HCT116 (cell line): ENCODE results near the gene OLFML2A. TPM values are rescaled to one million over a fixed set of nuclear protein-coding genes. Genes with fewer than 3 reads are reported as not detected.
"Not testable (repeated sequence)": the region's sequence is repeated elsewhere in the genome, so short reads cannot be mapped to it uniquely, and the experiment has no call there.

Source experiments
- ATAC-seq: fragments of 200-7000 bp; cut with Tn5 transposase; 2 replicates; pipeline ENCODE4 v1.9.1; 2020; ENCODE audit warnings: mild to moderate bottlenecking, moderate library complexity
- BruUV-seq: library from RNA; stranded (reverse); fragments of 400-500 nt; replicated peaks from 2 replicates; lab custom pipeline; 2021; lab: Mats Ljungman, UMichigan
- CTCF ChIA-PET: fragments of 300-600 bp; sonication (Branson Sonifier 250); formaldehyde crosslinking; loops from one replicate; lab custom pipeline; 2021; ENCODE audit warnings: antibody characterized with exemption; lab: Charles Lee
- POLR2A ChIA-PET: fragments of 300-600, 350-600 bp; sonication (Branson Sonifier 250); formaldehyde crosslinking; loops from one replicate; lab custom pipeline; 2021; ENCODE audit warnings: antibody characterized with exemption; lab: Charles Lee
- RAD21 ChIA-PET, 2 experiments: fragments of 300-600 bp; sonication (Branson Sonifier 250); formaldehyde crosslinking; loops; one replicate each; lab custom pipeline; 2023; ENCODE audit warnings: low total read pairs in 2 of 2; ENCODE audit not compliant: uncharacterized antibody in 2 of 2, unreplicated experiment in 2 of 2, low non-redundant PET in 1 of 2; lab: Charles Lee
- DNase-seq: peaks from one replicate; pipeline ENCODE4 v3.0.0-alpha.2; 2010; ENCODE audit warnings: low read depth, low spot score
- H2AFZ ChIP-seq: fragments of 200-600 bp; shearing (Covaris generic), sonication (generic); 2 replicates; pipeline ENCODE4 v1.6.1; 2017; ENCODE audit warnings: low read depth, mixed run types, mixed read lengths, antibody characterized with exemption, low read length; ENCODE audit not compliant: poor library complexity, severe bottlenecking
- H3K27ac ChIP-seq: 2 replicates; pipeline ENCODE4 v1.5.1; 2012; ENCODE audit warnings: low read depth, low read length
- H3K27me3 ChIP-seq: fragments of 200-600 bp; sonication (generic); 2 replicates; pipeline ENCODE4 v1.6.1; 2016; ENCODE audit warnings: mixed run types, low read length, mixed read lengths; ENCODE audit not compliant: insufficient read depth
- H3K36me3 ChIP-seq, 2 experiments: fragments of 200-500 bp in 1 of 2; fragments of 200-600 bp in 1 of 2; sonication (Bioruptor generic) in 1 of 2; sonication (generic) in 1 of 2; 2 replicates each; pipeline versions ENCODE4 v1.5.1 to v1.6.1; 2014 to 2016; ENCODE audit warnings: low read length in 2 of 2, inconsistent platforms in 1 of 2, mixed read lengths in 1 of 2, mixed run types in 1 of 2; ENCODE audit not compliant: insufficient read depth in 2 of 2, control insufficient read depth in 1 of 2
- H3K4me1 ChIP-seq, 2 experiments: fragments of 200-600 bp in 1 of 2; sonication (generic) in 1 of 2; 2 replicates each; pipeline versions ENCODE4 v1.5.1 to v1.6.1; 2012 to 2017; ENCODE audit warnings: low read length in 2 of 2, inconsistent platforms in 1 of 2, mild to moderate bottlenecking in 1 of 2, mixed read lengths in 1 of 2, mixed run types in 1 of 2, moderate library complexity in 1 of 2; ENCODE audit not compliant: insufficient read depth in 2 of 2, control insufficient read depth in 1 of 2
- H3K4me2 ChIP-seq: fragments of 200-600 bp; sonication (generic); 2 replicates; pipeline ENCODE4 v1.6.1; 2017; ENCODE audit warnings: mixed run types, low read length, mixed read lengths
- H3K4me3 ChIP-seq, 2 experiments: fragments of 200-600 bp in 1 of 2; sonication (generic) in 1 of 2; replicated peaks in 1 of 2; 2 replicates each; pipeline ENCODE4 v1.5.1; 2011 to 2016; ENCODE audit warnings: low read length in 2 of 2, control low read depth in 1 of 2, low read depth in 1 of 2, mild to moderate bottlenecking in 1 of 2, mixed read lengths in 1 of 2, mixed run types in 1 of 2
- H3K79me2 ChIP-seq: fragments of 200-600 bp; sonication (generic); 2 replicates; pipeline ENCODE4 v1.6.1; 2017; ENCODE audit warnings: mild to moderate bottlenecking, mixed run types, low read length, moderate library complexity, mixed read lengths; ENCODE audit not compliant: insufficient read depth
- H3K9ac ChIP-seq: fragments of 200-600 bp; sonication (generic); 2 replicates; pipeline ENCODE4 v1.6.1; 2016; ENCODE audit warnings: low read length, mixed read lengths
- H3K9me2 ChIP-seq: fragments of 200-600 bp; sonication (generic), shearing (Covaris generic); 2 replicates; pipeline ENCODE4 v1.6.1; 2017; ENCODE audit warnings: mixed run types, mild to moderate bottlenecking, moderate library complexity; ENCODE audit not compliant: insufficient read depth
- H3K9me3 ChIP-seq, 2 experiments: fragments of 200-500 bp in 1 of 2; fragments of 200-600 bp in 1 of 2; sonication (Bioruptor generic) in 1 of 2; sonication (generic) in 1 of 2; 2 replicates each; pipeline ENCODE4 v1.6.1; 2014 to 2017; ENCODE audit warnings: low read length in 2 of 2, mixed read lengths in 2 of 2, inconsistent platforms in 1 of 2, low read depth in 1 of 2, mild to moderate bottlenecking in 1 of 2, mixed run types in 1 of 2, moderate library complexity in 1 of 2; ENCODE audit not compliant: control insufficient read depth in 1 of 2, insufficient read depth in 1 of 2
- H4K20me1 ChIP-seq: fragments of 200-600 bp; sonication (generic), shearing (Covaris generic); 2 replicates; pipeline ENCODE4 v1.6.1; 2017; ENCODE audit warnings: mixed run types, mild to moderate bottlenecking, moderate library complexity; ENCODE audit not compliant: insufficient read depth
- CBX3 ChIP-seq: IDR thresholded peaks from 2 replicates; pipeline ENCODE4 v1.6.1; 2012; ENCODE audit warnings: low read depth
- SIN3A ChIP-seq: IDR thresholded peaks from 2 replicates; pipeline ENCODE4 v1.6.1; 2012; ENCODE audit warnings: low read depth
- YY1 ChIP-seq: IDR thresholded peaks from 2 replicates; pipeline ENCODE4 v1.6.1; 2011; ENCODE audit warnings: low read length, low read depth, moderate library complexity, mild to moderate bottlenecking; ENCODE audit not compliant: insufficient replicate concordance; ENCODE audit errors: extremely low read depth
- intact Hi-C: fragments of 100-400 bp; cut with micrococcal nuclease; formaldehyde crosslinking; loops from 2 replicates; pipeline ENCODE4 v1.10.0; 2022
- total RNA-seq: library from RNA; stranded (reverse); gene quantifications from one replicate; pipeline ENCODE4 v1.2.1, GENCODE V29; 2021; ENCODE audit not compliant: unreplicated experiment
- TF ChIP-seq, protein P1 (sequence below), 3 experiments: fragments of 200-600 bp in 1 of 3; sonication (generic) in 1 of 3; IDR thresholded peaks in 2 of 3; conservative IDR thresholded peaks in 1 of 3; 2 replicates each; pipeline ENCODE4 v1.5.1; 2012 to 2017; ENCODE audit warnings: low read depth in 2 of 3, low read length in 2 of 3, antibody characterized with exemption in 1 of 3, borderline replicate concordance in 1 of 3, control low read depth in 1 of 3, mild to moderate bottlenecking in 1 of 3, mixed read lengths in 1 of 3, mixed run types in 1 of 3, moderate library complexity in 1 of 3; ENCODE audit not compliant: insufficient read depth in 1 of 3

OLFML2A gene
- total RNA-seq, 1 experiment from 2014 or later: 6.3 TPM

DNA sequence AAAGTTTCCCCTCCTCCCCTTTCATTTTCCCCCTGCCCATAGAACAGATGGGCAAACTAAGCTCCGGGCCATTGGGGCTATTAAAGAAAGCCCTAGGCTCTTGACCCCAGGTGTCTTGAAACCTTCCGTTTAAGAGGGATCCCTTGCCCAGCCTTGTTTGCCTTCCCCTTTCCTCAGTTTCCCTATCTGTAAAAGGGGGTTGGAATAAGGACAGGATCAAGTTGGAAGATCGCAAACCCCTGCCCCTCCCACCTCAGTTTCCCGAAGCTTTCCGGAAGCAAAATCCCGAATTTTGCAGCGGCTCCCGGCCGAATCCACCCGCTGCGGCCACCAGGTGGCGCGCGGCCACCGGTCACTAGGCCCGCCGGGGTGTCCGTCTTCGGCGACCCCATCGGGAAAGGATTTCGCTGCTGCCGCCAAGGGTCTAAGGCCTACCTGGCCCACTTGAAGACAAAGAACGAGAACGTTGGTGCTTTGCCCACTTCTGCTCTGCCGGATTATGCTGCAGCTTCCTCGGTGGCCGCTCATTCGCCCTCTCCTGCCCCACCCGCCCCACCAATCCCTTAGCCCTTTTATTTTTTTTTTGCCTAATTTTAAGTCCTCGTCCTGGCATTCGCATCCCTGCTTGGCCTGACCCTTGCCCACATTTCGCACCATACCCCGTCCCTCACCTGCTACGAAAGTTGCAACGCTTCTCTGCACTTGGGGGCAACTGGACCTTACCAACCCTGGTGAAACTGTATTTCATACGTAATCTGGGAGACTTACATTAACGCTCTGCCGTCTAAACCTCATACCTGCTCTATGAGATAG is 4.9 kb upstream of the OLFML2A start:
- TSS peak; percentile 77 for BruUV-seq
- peaks cover 32% of the 10 kb centered on the region for H3K79me2 ChIP-seq

DNA sequence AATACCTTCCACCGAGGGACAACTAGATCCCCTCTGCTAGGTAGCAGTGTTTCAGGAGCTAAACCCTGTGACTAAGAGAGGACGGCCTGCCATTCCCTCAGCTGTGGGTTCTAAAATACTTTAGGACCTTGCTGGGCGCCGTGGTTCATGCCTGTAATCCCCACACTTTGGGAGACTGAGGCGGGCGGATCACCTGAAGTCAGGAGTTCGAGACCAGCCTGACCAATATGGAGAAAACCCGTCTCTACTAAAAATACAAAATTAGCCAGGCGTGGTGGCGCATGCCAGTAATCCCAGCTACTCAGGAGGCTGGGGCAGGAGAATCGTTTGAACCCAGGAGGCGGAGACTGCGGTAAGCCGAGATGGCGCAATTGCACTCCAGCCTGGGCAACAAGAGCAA is 4.1 kb upstream of the OLFML2A start:
- H2AFZ ChIP-seq, H3K9me3 ChIP-seq, H3K36me3 ChIP-seq, BruUV-seq, H3K4me3 ChIP-seq, H3K9ac ChIP-seq, DNase-seq, H3K27me3 ChIP-seq, H3K9me2 ChIP-seq, ATAC-seq, H3K4me2 ChIP-seq, H3K27ac ChIP-seq: not testable (repeated sequence)
- H3K4me1 ChIP-seq: peaks cover 20 to 48% of the 10 kb centered on the region in 2 experiments
- H3K79me2 ChIP-seq: peaks cover 24% of the 10 kb centered on the region
- ChIA-PET RAD21 (interaction anchor here (1.7 to 5.5 kb wide), 3 partner anchors 80 to 221 kb away, joined by 3 to 49 read pairs (median 47); partner anchors contain the start of gene WDR38 (in 2 of the 2)), CTCF (interaction anchor here (0.5 to 12.0 kb wide), 8 partner anchors 10 to 89 kb away, joined by 3 to 601 read pairs (median 8); partner anchors contain the start of genes ARPC5L, RPL35 and WDR38), POLR2A (interaction anchor here (2.6 to 5.0 kb wide), 2 partner anchors 80 to 84 kb away, joined by 21 to 30 read pairs; partner anchors contain the start of gene WDR38)
- intact Hi-C loops: loop anchor here (5.0 kb wide), 1 partner anchor 369 kb away; the partner anchor contains the start of gene SCAI
- H4K20me1 ChIP-seq: peaks cover 20% of the 10 kb centered on the region

More for the DNA sequence above, 4.9 kb upstream of the OLFML2A start:
- no peak for TF ChIP-seq SIN3A
- TF ChIP-seq, protein P1, sequence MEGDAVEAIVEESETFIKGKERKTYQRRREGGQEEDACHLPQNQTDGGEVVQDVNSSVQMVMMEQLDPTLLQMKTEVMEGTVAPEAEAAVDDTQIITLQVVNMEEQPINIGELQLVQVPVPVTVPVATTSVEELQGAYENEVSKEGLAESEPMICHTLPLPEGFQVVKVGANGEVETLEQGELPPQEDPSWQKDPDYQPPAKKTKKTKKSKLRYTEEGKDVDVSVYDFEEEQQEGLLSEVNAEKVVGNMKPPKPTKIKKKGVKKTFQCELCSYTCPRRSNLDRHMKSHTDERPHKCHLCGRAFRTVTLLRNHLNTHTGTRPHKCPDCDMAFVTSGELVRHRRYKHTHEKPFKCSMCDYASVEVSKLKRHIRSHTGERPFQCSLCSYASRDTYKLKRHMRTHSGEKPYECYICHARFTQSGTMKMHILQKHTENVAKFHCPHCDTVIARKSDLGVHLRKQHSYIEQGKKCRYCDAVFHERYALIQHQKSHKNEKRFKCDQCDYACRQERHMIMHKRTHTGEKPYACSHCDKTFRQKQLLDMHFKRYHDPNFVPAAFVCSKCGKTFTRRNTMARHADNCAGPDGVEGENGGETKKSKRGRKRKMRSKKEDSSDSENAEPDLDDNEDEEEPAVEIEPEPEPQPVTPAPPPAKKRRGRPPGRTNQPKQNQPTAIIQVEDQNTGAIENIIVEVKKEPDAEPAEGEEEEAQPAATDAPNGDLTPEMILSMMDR (IDR thresholded peaks at IDR 0.05 in 2 of 3, conservative IDR thresholded peaks at IDR 0.05 in 1 of 3; ENCODE audit: borderline replicate concordance in 1 of 3, insufficient read depth in 1 of 3, low read depth in 2 of 3, low read length in 2 of 3): peak in 2 of 3 experiments; percentile 81 to 89; a peak in 4 of 6 replicates
- no peak for TF ChIP-seq CBX3
- peak; percentile 30 for TF ChIP-seq YY1
- TF ChIP-seq, all 23 proteins: peak for 2
- POLR2A ChIA-PET: interaction anchor here (0.7 to 5.0 kb wide), 6 partner anchors 30 to 469 kb away, joined by 3 to 30 read pairs (median 6); partner anchors contain the start of genes ARPC5L, HSPA5, RPL35 and WDR38
- Histone ChIP-seq H3K27me3 (no peaks in the 10 kb centered on the region), H3K27ac (peak overlapping the region; percentile 83; the same call in 1 of the 2 replicates), H3K9me2 (no peaks in the 10 kb centered on the region), H3K36me3 (no peaks in the 10 kb centered on the region), H3K9ac (peak overlapping the region; percentile 76), H3K4me3 (peak overlapping the region; percentile 62 to 71), H2AFZ (peak overlapping the region; percentile 52), H3K4me1 (peaks cover 25 to 47% of the 10 kb centered on the region in 2 experiments), H3K4me2 (peak overlapping the region; percentile 82), H4K20me1 (peaks cover 28% of the 10 kb centered on the region), H3K9me3 (no peaks in the 10 kb centered on the region)
- DNase-seq (peak; percentile 63), ATAC-seq (peak; percentile 20)
- RAD21 ChIA-PET: interaction anchor here (0.7 to 5.5 kb wide), 5 partner anchors 80 to 220 kb away, joined by 3 to 49 read pairs (median 6); partner anchors contain the start of gene WDR38 (in 2 of the 2)
- intact Hi-C loops: loop anchor here (1.0 to 5.0 kb wide), 2 partner anchors 122 to 370 kb away; partner anchors contain the start of gene SCAI
- CTCF ChIA-PET: interaction anchor here (0.5 to 12.0 kb wide), 22 partner anchors 11 to 1626 kb away, joined by 3 to 601 read pairs (median 5); partner anchors contain the start of genes ARPC5L, RPL35, SCAI and WDR38
